Liver (tissue), 3 donors: ENCODE data around the gene B4GALT2.

ENCODE experiments used
- EGR1 ChIP-seq, 2 donors: IDR thresholded peaks; 2 replicates each; pipeline ENCODE4 v1.6.1; 2016 to 2018; ENCODE audit warnings: antibody characterized with exemption in 2 of 2, low read depth in 2 of 2
- JUND ChIP-seq, 2 donors: IDR thresholded peaks; 2 replicates each; pipeline ENCODE4 v1.6.1; 2016; ENCODE audit warnings: antibody characterized with exemption in 2 of 2
- NR2F2 ChIP-seq: IDR thresholded peaks from 2 replicates; pipeline ENCODE4 v1.6.1; 2016; ENCODE audit warnings: antibody characterized with exemption
- SP1 ChIP-seq: IDR thresholded peaks from 2 replicates; pipeline ENCODE4 v1.6.1; 2018; ENCODE audit warnings: antibody characterized with exemption, mild to moderate bottlenecking
- TAF1 ChIP-seq: conservative IDR thresholded peaks from 2 replicates; pipeline ENCODE4 v1.6.1; 2016; ENCODE audit warnings: antibody characterized with exemption, mild to moderate bottlenecking
- TF ChIP-seq, protein P1 (sequence below): fragments of 150-350 bp; IDR thresholded peaks from 2 replicates; pipeline ENCODE4 v1.5.1; 2017; ENCODE audit warnings: improper control_type of control experiment, low read depth, low read length; ENCODE audit not compliant: missing input control
- TF ChIP-seq, protein P2 (sequence below): IDR thresholded peaks from 2 replicates; pipeline ENCODE4 v1.6.1; 2016; ENCODE audit warnings: antibody characterized with exemption
- TF ChIP-seq, protein P3 (sequence below): IDR thresholded peaks from 2 replicates; pipeline ENCODE4 v1.6.1; 2016; ENCODE audit warnings: antibody characterized with exemption
- TF ChIP-seq, protein P4 (sequence below): IDR thresholded peaks from 2 replicates; pipeline ENCODE4 v1.6.1; 2016; ENCODE audit warnings: antibody characterized with exemption
- donor health status: healthy.
- donor health status: healthy.

DNA sequence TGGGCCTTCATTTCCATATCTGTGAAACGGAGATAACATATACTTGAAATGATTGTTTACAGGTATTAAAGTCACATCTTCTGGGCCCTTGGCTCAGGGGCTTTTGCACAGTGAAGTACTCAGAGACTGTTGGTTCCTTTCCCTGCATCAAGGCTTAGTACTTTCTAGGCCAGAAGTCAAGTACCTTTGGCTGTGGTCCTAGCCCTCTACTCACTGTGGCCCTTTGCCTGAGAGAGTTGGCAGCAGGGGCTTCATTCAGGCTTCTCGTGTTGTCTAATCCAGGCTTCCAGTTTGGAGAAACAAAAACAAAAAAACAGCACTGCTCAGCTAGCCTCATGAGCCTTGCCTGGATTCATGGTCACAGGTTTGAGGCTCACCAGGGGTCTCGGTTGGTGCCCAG lies 17.3 kb upstream of the B4GALT2 start:
- TF ChIP-seq, protein P1, sequence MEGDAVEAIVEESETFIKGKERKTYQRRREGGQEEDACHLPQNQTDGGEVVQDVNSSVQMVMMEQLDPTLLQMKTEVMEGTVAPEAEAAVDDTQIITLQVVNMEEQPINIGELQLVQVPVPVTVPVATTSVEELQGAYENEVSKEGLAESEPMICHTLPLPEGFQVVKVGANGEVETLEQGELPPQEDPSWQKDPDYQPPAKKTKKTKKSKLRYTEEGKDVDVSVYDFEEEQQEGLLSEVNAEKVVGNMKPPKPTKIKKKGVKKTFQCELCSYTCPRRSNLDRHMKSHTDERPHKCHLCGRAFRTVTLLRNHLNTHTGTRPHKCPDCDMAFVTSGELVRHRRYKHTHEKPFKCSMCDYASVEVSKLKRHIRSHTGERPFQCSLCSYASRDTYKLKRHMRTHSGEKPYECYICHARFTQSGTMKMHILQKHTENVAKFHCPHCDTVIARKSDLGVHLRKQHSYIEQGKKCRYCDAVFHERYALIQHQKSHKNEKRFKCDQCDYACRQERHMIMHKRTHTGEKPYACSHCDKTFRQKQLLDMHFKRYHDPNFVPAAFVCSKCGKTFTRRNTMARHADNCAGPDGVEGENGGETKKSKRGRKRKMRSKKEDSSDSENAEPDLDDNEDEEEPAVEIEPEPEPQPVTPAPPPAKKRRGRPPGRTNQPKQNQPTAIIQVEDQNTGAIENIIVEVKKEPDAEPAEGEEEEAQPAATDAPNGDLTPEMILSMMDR = no peak
- TF ChIP-seq TAF1 (no peak), JUND (IDR thresholded peaks at IDR 0.05) (no peak), SP1 (no peak), EGR1 (IDR thresholded peaks at IDR 0.05; ENCODE audit: low read depth in 2 of 2) (no peak), NR2F2 (no peak)
- TF ChIP-seq, protein P2, sequence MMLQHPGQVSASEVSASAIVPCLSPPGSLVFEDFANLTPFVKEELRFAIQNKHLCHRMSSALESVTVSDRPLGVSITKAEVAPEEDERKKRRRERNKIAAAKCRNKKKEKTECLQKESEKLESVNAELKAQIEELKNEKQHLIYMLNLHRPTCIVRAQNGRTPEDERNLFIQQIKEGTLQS = no peak
- TF ChIP-seq, protein P3, sequence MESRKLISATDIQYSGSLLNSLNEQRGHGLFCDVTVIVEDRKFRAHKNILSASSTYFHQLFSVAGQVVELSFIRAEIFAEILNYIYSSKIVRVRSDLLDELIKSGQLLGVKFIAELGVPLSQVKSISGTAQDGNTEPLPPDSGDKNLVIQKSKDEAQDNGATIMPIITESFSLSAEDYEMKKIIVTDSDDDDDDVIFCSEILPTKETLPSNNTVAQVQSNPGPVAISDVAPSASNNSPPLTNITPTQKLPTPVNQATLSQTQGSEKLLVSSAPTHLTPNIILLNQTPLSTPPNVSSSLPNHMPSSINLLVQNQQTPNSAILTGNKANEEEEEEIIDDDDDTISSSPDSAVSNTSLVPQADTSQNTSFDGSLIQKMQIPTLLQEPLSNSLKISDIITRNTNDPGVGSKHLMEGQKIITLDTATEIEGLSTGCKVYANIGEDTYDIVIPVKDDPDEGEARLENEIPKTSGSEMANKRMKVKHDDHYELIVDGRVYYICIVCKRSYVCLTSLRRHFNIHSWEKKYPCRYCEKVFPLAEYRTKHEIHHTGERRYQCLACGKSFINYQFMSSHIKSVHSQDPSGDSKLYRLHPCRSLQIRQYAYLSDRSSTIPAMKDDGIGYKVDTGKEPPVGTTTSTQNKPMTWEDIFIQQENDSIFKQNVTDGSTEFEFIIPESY = no peak
- TF ChIP-seq, protein P4, sequence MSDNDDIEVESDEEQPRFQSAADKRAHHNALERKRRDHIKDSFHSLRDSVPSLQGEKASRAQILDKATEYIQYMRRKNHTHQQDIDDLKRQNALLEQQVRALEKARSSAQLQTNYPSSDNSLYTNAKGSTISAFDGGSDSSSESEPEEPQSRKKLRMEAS = no peak
